K562 (cell line): ENCODE data around the gene TBC1D7. TPM values are rescaled to one million over a fixed set of nuclear protein-coding genes. Genes with fewer than 3 reads are reported as not detected.

Experiments used
- ETS2 ChIP-seq: IDR thresholded peaks from 2 replicates; pipeline ENCODE4 v1.6.1; 2016; ENCODE audit warnings: borderline replicate concordance, missing genetic modification characterization, mild to moderate bottlenecking, moderate library complexity, missing compliant biosample characterization; ENCODE audit not compliant: poor library complexity, severe bottlenecking
- FOXA1 ChIP-seq: fragments of 450-650 bp; IDR thresholded peaks from 2 replicates; pipeline ENCODE4 v1.6.1; 2016; ENCODE audit warnings: mild to moderate bottlenecking, borderline replicate concordance
- NR3C1 ChIP-seq: sonication (generic); formaldehyde crosslinking; IDR thresholded peaks from 2 replicates; pipeline ENCODE4 v1.8.1; 2022; ENCODE audit warnings: missing genetic modification reagents
- PRMT5 ChIP-seq: sonication (generic); formaldehyde crosslinking; IDR thresholded peaks from 2 replicates; pipeline ENCODE4 v1.5.0; 2020; ENCODE audit warnings: missing genetic modification reagents
- PTBP1 ChIP-seq: fragments of 200-400 bp; formaldehyde crosslinking; IDR thresholded peaks from 2 replicates; pipeline ENCODE4 v1.6.1; 2017; ENCODE audit warnings: low read depth, low read length
- RAD21 ChIP-seq, 2 experiments: fragments of 250-450 bp in 1 of 2; fragments of 450-650 bp in 1 of 2; sonication (Bioruptor Pico) in 1 of 2; formaldehyde crosslinking in 1 of 2; IDR thresholded peaks in 1 of 2; conservative IDR thresholded peaks in 1 of 2; 2 replicates each; pipeline versions ENCODE4 v1.4.0 to v1.8.0; 2020 to 2022; ENCODE audit warnings: mild to moderate bottlenecking in 2 of 2, moderate library complexity in 1 of 2
- RCOR1 ChIP-seq, 2 experiments: IDR thresholded peaks; 2 replicates each; pipeline ENCODE4 v1.6.1; 2012; ENCODE audit warnings: low read depth in 2 of 2, low read length in 2 of 2, borderline replicate concordance in 1 of 2, improper control_type of control experiment in 1 of 2
- SMAD3 ChIP-seq: fragments of 450-650 bp; formaldehyde crosslinking; conservative IDR thresholded peaks from 2 replicates; pipeline ENCODE4 v1.4.0; 2020; ENCODE audit warnings: mild to moderate bottlenecking
- SMAD4 ChIP-seq: fragments of 250-450 bp; sonication (Bioruptor Pico); conservative IDR thresholded peaks from 2 replicates; pipeline ENCODE4 v1.8.0; 2021; ENCODE audit warnings: inconsistent platforms, mild to moderate bottlenecking, moderate library complexity
- ZNF143 ChIP-seq: sonication (generic); formaldehyde crosslinking; IDR thresholded peaks from 2 replicates; pipeline ENCODE4 v1.9.0; 2022; ENCODE audit warnings: mild to moderate bottlenecking, missing genetic modification reagents
- ZNF232 ChIP-seq: sonication (generic); formaldehyde crosslinking; IDR thresholded peaks from 2 replicates; pipeline ENCODE4 v1.8.0; 2022; ENCODE audit warnings: mild to moderate bottlenecking, missing genetic modification reagents
- ZNF316 ChIP-seq: fragments of 450-650 bp; IDR thresholded peaks from 2 replicates; pipeline ENCODE4 v1.6.1; 2016
- ZNF444 ChIP-seq: fragments of 250-450 bp; sonication (Bioruptor Pico); IDR thresholded peaks from 2 replicates; pipeline ENCODE4 v1.4.0; 2020; ENCODE audit warnings: mild to moderate bottlenecking, moderate library complexity
- ZNF445 ChIP-seq: fragments of 250-450 bp; sonication (Bioruptor Pico); IDR thresholded peaks from 2 replicates; pipeline ENCODE4 v1.4.0; 2020; ENCODE audit warnings: low read depth, mild to moderate bottlenecking, moderate library complexity
- polyA plus RNA-seq, 8 experiments: library from polyadenylated mRNA; depleted of rRNA in 4 of 8; stranded (reverse) in 5 of 8; unstranded in 3 of 8; fragments of >200 nt; fragmentation: Nextera tagmentation in 2 of 8; fragmentation: Illumina TruSeq in 1 of 8; extraction: Ambion mirVana in 2 of 8; extraction: Trizol in 1 of 8; gene quantifications; 2 replicates each; pipeline versions ENCODE4 v1.2.1 to v1.2.3, GENCODE V29; 2011 to 2014; ENCODE audit warnings: inconsistent platforms in 1 of 8, missing spikeins in 1 of 8
- total RNA-seq, 7 experiments: library from RNA; depleted of rRNA in 6 of 7; stranded (reverse); fragments of >200 nt in 6 of 7; fragmentation: Illumina TruSeq in 2 of 7; extraction: Trizol in 2 of 7; gene quantifications; 2 replicates each; pipeline versions ENCODE4 v1.2.1 to v1.2.3, GENCODE V29; 2011 to 2021; ENCODE audit warnings: low replicate concordance in 1 of 7
- TF ChIP-seq, protein P1 (sequence below): fragments of 250-450 bp; sonication (Bioruptor Pico); IDR thresholded peaks from 2 replicates; pipeline ENCODE4 v1.4.0; 2020
- TF ChIP-seq, protein P2 (sequence below): sonication (generic); formaldehyde crosslinking; IDR thresholded peaks from 2 replicates; pipeline ENCODE4 v1.8.0; 2022; ENCODE audit warnings: missing genetic modification reagents, mild to moderate bottlenecking, borderline replicate concordance
- TF ChIP-seq, protein P3 (sequence below): sonication (generic); formaldehyde crosslinking; IDR thresholded peaks from 2 replicates; pipeline ENCODE4 v1.9.0; 2022; ENCODE audit warnings: mild to moderate bottlenecking, missing genetic modification reagents

The TBC1D7 gene
- total and polyA plus RNA-seq, 9 of the 15 experiments (the other 6 are each of a cell fraction or from before 2014, with no cell fraction given): 49.4 to 107 (median 61.1) TPM

DNA sequence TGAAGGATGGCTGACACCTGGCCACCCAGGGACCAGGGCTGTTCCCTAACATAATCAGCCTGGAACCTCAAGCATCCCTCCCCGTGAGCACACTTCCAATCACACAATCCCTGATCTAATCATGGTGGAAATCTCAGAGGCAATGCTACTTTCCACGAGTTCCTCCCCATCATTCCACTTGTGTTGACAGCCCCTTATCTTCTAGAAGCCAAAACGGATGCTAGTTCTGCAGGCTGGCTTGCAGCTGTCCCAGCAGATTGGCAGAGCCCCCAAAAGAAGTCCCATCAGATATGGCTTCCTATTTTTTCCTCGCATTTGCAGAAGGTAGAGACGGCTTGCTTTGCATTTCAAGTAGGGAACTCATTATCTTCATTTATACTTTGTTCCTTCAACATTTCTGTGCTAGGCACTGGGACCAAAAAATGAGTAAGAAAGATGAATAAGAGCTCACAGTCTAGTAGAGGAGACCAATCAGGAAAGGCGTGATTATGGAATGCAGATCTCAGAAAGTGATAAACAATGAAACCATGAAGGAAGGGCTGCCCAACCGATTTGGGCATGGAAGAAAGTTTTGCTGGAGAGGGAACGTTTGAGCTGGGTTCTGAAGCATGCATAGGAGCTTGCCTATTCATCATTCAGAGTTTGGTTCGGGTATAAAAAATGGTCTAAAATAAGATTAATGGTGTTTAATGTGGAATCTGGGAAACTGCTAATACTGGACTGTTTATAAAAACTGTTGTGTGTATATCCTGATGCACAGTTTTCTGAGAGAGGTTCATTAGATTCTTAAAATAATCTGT lies 44.6 kb upstream of the TBC1D7 start (continued):
- TF ChIP-seq ZNF143 (CRISPR knock-in tag): no peak
- TF ChIP-seq ZNF232 (CRISPR knock-in tag): no peak
- no peak for TF ChIP-seq ZNF444 (CRISPR knock-in tag)
- TF ChIP-seq, protein P1, sequence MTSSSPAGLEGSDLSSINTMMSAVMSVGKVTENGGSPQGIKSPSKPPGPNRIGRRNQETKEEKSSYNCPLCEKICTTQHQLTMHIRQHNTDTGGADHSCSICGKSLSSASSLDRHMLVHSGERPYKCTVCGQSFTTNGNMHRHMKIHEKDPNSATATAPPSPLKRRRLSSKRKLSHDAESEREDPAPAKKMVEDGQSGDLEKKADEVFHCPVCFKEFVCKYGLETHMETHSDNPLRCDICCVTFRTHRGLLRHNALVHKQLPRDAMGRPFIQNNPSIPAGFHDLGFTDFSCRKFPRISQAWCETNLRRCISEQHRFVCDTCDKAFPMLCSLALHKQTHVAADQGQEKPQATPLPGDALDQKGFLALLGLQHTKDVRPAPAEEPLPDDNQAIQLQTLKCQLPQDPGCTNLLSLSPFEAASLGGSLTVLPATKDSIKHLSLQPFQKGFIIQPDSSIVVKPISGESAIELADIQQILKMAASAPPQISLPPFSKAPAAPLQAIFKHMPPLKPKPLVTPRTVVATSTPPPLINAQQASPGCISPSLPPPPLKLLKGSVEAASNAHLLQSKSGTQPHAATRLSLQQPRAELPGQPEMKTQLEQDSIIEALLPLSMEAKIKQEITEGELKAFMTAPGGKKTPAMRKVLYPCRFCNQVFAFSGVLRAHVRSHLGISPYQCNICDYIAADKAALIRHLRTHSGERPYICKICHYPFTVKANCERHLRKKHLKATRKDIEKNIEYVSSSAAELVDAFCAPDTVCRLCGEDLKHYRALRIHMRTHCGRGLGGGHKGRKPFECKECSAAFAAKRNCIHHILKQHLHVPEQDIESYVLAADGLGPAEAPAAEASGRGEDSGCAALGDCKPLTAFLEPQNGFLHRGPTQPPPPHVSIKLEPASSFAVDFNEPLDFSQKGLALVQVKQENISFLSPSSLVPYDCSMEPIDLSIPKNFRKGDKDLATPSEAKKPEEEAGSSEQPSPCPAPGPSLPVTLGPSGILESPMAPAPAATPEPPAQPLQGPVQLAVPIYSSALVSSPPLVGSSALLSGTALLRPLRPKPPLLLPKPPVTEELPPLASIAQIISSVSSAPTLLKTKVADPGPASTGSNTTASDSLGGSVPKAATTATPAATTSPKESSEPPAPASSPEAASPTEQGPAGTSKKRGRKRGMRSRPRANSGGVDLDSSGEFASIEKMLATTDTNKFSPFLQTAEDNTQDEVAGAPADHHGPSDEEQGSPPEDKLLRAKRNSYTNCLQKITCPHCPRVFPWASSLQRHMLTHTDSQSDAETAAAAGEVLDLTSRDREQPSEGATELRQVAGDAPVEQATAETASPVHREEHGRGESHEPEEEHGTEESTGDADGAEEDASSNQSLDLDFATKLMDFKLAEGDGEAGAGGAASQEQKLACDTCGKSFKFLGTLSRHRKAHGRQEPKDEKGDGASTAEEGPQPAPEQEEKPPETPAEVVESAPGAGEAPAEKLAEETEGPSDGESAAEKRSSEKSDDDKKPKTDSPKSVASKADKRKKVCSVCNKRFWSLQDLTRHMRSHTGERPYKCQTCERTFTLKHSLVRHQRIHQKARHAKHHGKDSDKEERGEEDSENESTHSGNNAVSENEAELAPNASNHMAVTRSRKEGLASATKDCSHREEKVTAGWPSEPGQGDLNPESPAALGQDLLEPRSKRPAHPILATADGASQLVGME (CRISPR knock-in tag): peak; percentile 73; the same call in 1 of the 2 replicates
- TF ChIP-seq PRMT5: no peak
- TF ChIP-seq RCOR1 (IDR thresholded peaks at IDR 0.05; ENCODE audit: borderline replicate concordance in 1 of 2, low read depth in 2 of 2, low read length in 2 of 2): 0 out of 4 replicates have a peak, but pooled peaks of 1 of the 2 experiments have one; percentile 8
- TF ChIP-seq FOXA1: no peak
- no peak for TF ChIP-seq RAD21 (CRISPR knock-in tag; conservative IDR thresholded peaks at IDR 0.05 in 1 of 2, IDR thresholded peaks at IDR 0.05 in 1 of 2)
- TF ChIP-seq ETS2 (tag): no peak
- TF ChIP-seq SMAD3 (CRISPR knock-in tag): peak; percentile 63; the same call in 1 of the 2 replicates
- no peak for TF ChIP-seq ZNF316
- TF ChIP-seq ZNF445 (CRISPR knock-in tag): no peak
- TF ChIP-seq NR3C1: no peak
- TF ChIP-seq SMAD4: 0 out of 2 replicates have a peak, but pooled peaks have one; percentile 18
- TF ChIP-seq, protein P2, sequence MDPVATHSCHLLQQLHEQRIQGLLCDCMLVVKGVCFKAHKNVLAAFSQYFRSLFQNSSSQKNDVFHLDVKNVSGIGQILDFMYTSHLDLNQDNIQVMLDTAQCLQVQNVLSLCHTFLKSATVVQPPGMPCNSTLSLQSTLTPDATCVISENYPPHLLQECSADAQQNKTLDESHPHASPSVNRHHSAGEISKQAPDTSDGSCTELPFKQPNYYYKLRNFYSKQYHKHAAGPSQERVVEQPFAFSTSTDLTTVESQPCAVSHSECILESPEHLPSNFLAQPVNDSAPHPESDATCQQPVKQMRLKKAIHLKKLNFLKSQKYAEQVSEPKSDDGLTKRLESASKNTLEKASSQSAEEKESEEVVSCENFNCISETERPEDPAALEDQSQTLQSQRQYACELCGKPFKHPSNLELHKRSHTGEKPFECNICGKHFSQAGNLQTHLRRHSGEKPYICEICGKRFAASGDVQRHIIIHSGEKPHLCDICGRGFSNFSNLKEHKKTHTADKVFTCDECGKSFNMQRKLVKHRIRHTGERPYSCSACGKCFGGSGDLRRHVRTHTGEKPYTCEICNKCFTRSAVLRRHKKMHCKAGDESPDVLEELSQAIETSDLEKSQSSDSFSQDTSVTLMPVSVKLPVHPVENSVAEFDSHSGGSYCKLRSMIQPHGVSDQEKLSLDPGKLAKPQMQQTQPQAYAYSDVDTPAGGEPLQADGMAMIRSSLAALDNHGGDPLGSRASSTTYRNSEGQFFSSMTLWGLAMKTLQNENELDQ (CRISPR knock-in tag): no peak
- TF ChIP-seq, protein P3, sequence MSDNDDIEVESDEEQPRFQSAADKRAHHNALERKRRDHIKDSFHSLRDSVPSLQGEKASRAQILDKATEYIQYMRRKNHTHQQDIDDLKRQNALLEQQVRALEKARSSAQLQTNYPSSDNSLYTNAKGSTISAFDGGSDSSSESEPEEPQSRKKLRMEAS (CRISPR knock-in tag): no peak
- TF ChIP-seq PTBP1: no peak
